Measurements from ENCODE around the gene CFAP221. TPM values are rescaled to one million over a fixed set of nuclear protein-coding genes. Genes with fewer than 3 reads are reported as not detected.

CFAP221 gene
- total and polyA plus RNA-seq, 2 donors (not counting 3 experiments of a cell fraction or from before 2014, with no cell fraction given): 0.06 TPM; not detected in 1

DNA sequence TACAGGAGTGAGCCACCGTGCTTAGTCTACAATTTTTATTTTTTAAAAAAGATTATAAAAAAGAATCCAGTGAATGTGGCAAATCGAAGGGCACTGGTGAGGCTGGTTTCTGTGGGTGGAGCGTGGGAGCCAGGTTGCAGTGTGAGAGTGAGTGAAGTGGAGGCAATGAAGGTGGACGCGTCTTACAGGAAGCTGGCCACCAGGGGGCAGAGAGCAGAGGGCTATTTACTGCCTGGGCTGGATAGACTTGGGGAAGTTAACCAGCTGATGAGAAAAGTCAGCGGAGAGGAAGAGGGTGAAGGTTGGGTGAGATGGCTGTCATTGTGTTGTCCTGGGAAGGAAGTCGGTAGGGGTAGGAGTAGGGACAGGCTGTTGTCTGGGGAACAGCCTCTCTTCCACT, 26.8 kb upstream of the CFAP221 start:
- H3K36me3 ChIP-seq (ENCODE audit: control insufficient read depth in 2 of 2, extremely low read depth in 1 of 2, insufficient read depth in 2 of 2, low read length in 2 of 2): no peaks in the 10 kb centered on the region
- H2AFZ ChIP-seq (ENCODE audit: low read depth, low read length): no peak overlapping the region
- H3K9me3 ChIP-seq (replicated peaks; ENCODE audit: control insufficient read depth, insufficient read depth, low read length): no peaks in the 10 kb centered on the region
- DNase-seq (ENCODE audit: low read depth, low spot score) (peak; percentile 37), FAIRE-seq (peak; percentile 80)
- ChIA-PET POLR2A (no interaction called here), CTCF (interaction anchor here (0.6 to 2.0 kb wide), 22 partner anchors 9 to 1163 kb away, joined by 3 to 7 read pairs (median 4); no protein-coding TSS in a partner anchor)
- H4K20me1 ChIP-seq (replicated peaks; ENCODE audit: control insufficient read depth, extremely low read depth, insufficient read depth, low read length): no peaks in the 10 kb centered on the region
- H3K79me2 ChIP-seq (ENCODE audit: control insufficient read depth, insufficient read depth, low read length): no peaks in the 10 kb centered on the region
- H3K4me2 ChIP-seq (ENCODE audit: insufficient read depth, low read length): no peak overlapping the region
- H3K27me3 ChIP-seq (ENCODE audit: control insufficient read depth in 2 of 2, insufficient read depth in 2 of 2, low read length in 2 of 2): peaks cover 2 to 6% of the 10 kb centered on the region in 2 experiments
- intact Hi-C loops (cut with micrococcal nuclease): loop anchor here (1.0 kb wide), 1 partner anchor 143 kb away; no protein-coding TSS in a partner anchor
- no peak overlapping the region for H3K27ac ChIP-seq (ENCODE audit: insufficient read depth, low read depth, low read length)
- H3K4me1 ChIP-seq (ENCODE audit: control insufficient read depth, extremely low read depth, insufficient read depth, low read length): no peaks in the 10 kb centered on the region
- H3K9me1 ChIP-seq (replicated peaks; ENCODE audit: control insufficient read depth, extremely low read depth, insufficient read depth, low read length): no peaks in the 10 kb centered on the region
- no peak overlapping the region for H3K9ac ChIP-seq (replicated peaks; ENCODE audit: extremely low read depth, insufficient read depth, low read length)
- dilution Hi-C loops (cut with MboI; ENCODE audit: extremely low pct_ligation_motif_present, low sequenced_read_pairs): no loop called here
- no TSS peak for BruUV-seq (replicated peaks)
- no peak overlapping the region for H3K4me3 ChIP-seq (replicated peaks in 1 of 3; ENCODE audit: insufficient read depth in 1 of 3, low read depth in 1 of 3, low read length in 3 of 3)
- TF ChIP-seq EZH2 (IDR thresholded peaks at IDR 0.05; ENCODE audit: borderline replicate concordance, low read depth, low read length, severe bottlenecking) (no peak), FOS (IDR thresholded peaks at IDR 0.05; ENCODE audit: borderline replicate concordance, insufficient read depth, low read length) (no peak)
- TF ChIP-seq, protein P1, sequence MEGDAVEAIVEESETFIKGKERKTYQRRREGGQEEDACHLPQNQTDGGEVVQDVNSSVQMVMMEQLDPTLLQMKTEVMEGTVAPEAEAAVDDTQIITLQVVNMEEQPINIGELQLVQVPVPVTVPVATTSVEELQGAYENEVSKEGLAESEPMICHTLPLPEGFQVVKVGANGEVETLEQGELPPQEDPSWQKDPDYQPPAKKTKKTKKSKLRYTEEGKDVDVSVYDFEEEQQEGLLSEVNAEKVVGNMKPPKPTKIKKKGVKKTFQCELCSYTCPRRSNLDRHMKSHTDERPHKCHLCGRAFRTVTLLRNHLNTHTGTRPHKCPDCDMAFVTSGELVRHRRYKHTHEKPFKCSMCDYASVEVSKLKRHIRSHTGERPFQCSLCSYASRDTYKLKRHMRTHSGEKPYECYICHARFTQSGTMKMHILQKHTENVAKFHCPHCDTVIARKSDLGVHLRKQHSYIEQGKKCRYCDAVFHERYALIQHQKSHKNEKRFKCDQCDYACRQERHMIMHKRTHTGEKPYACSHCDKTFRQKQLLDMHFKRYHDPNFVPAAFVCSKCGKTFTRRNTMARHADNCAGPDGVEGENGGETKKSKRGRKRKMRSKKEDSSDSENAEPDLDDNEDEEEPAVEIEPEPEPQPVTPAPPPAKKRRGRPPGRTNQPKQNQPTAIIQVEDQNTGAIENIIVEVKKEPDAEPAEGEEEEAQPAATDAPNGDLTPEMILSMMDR (IDR thresholded peaks at IDR 0.05; ENCODE audit: extremely low read depth in 1 of 2, insufficient read depth in 1 of 2, low read depth in 1 of 2, low read length in 2 of 2): peak; percentile 64 to 82

DNA sequence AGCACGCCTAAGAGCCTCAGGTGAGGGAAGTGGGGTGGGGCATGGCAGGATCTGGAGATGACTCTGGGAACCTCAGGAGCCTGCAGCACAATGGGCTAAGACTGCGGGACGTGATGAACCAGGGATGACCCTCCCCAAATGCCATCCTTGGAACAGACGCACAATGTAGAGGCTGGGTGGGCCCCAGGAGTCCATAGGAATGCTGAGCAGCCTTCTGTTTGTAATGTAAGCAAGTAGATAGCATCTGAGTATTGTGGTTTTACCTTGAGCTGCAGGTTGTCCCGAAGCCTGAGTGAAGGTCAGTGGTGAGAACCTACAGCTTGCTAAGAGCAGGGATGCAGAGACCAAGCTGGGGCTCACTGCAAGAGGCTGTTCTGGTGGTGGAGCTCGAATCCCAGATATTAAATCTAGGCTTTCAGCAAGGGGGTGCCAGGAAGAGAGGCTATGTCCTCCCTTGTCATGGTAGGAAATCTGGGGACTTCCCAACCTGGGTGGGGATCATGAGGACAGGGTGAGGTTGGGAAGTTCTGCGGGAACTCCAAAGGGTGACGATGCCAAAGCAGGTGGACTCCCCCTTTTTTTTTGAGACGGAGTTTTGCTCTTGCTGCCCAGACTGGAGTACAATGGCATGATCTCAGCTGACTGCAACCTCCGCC, 25.7 kb upstream of the CFAP221 start:
- FAIRE-seq (no peak), DNase-seq (ENCODE audit: low read depth, low spot score) (no peak)
- H3K4me1 ChIP-seq (ENCODE audit: control insufficient read depth, extremely low read depth, insufficient read depth, low read length): no peaks in the 10 kb centered on the region
- dilution Hi-C loops (cut with MboI; ENCODE audit: extremely low pct_ligation_motif_present, low sequenced_read_pairs): no loop called here
- H3K4me2 ChIP-seq (ENCODE audit: insufficient read depth, low read length): no peak overlapping the region
- no peaks in the 10 kb centered on the region for H3K36me3 ChIP-seq (ENCODE audit: control insufficient read depth in 2 of 2, extremely low read depth in 1 of 2, insufficient read depth in 2 of 2, low read length in 2 of 2)
- peaks cover 11 to 14% of the 10 kb centered on the region in 2 experiments for H3K27me3 ChIP-seq (ENCODE audit: control insufficient read depth in 2 of 2, insufficient read depth in 2 of 2, low read length in 2 of 2)
- no peaks in the 10 kb centered on the region for H3K9me1 ChIP-seq (replicated peaks; ENCODE audit: control insufficient read depth, extremely low read depth, insufficient read depth, low read length)
- no peak overlapping the region for H3K27ac ChIP-seq (ENCODE audit: insufficient read depth, low read depth, low read length)
- BruUV-seq (replicated peaks): no TSS peak
- no peak overlapping the region for H3K9ac ChIP-seq (replicated peaks; ENCODE audit: extremely low read depth, insufficient read depth, low read length)
- ChIA-PET POLR2A (no interaction called here), CTCF (interaction anchor here (0.7 to 2.0 kb wide), 4 partner anchors 21 to 143 kb away, joined by 3 to 7 read pairs (median 6); no protein-coding TSS in a partner anchor)
- TF ChIP-seq, protein P2, sequence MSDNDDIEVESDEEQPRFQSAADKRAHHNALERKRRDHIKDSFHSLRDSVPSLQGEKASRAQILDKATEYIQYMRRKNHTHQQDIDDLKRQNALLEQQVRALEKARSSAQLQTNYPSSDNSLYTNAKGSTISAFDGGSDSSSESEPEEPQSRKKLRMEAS (IDR thresholded peaks at IDR 0.05; ENCODE audit: insufficient read depth, insufficient read length): no peak
- TF ChIP-seq MYC (IDR thresholded peaks at IDR 0.05; ENCODE audit: low read depth, low read length): no peak
- TF ChIP-seq, protein P1 (IDR thresholded peaks at IDR 0.05; ENCODE audit: extremely low read depth in 1 of 2, insufficient read depth in 1 of 2, low read depth in 1 of 2, low read length in 2 of 2): no peak
- no peak for TF ChIP-seq JUN (IDR thresholded peaks at IDR 0.05; ENCODE audit: borderline replicate concordance, insufficient read depth, insufficient read length, low read depth)
- no peak for TF ChIP-seq GATA2 (IDR thresholded peaks at IDR 0.05; ENCODE audit: insufficient read depth, insufficient read length, low read depth, low read length)
- TF ChIP-seq POLR2A (IDR thresholded peaks at IDR 0.05; ENCODE audit: low read depth, low read length): no peak
- no peak for TF ChIP-seq POLR2AphosphoS5 (IDR thresholded peaks at IDR 0.05; ENCODE audit: insufficient read depth, low read depth, low read length)
- TF ChIP-seq EZH2 (IDR thresholded peaks at IDR 0.05; ENCODE audit: borderline replicate concordance, low read depth, low read length, severe bottlenecking): no peak
- H4K20me1 ChIP-seq (replicated peaks; ENCODE audit: control insufficient read depth, extremely low read depth, insufficient read depth, low read length): no peaks in the 10 kb centered on the region
- H3K4me3 ChIP-seq (replicated peaks in 1 of 3; ENCODE audit: insufficient read depth in 1 of 3, low read depth in 1 of 3, low read length in 3 of 3): no peak overlapping the region
- H3K79me2 ChIP-seq (ENCODE audit: control insufficient read depth, insufficient read depth, low read length): no peaks in the 10 kb centered on the region
- no peaks in the 10 kb centered on the region for H3K9me3 ChIP-seq (replicated peaks; ENCODE audit: control insufficient read depth, insufficient read depth, low read length)
- intact Hi-C loops (cut with micrococcal nuclease): no loop called here
- no peak overlapping the region for H2AFZ ChIP-seq (ENCODE audit: low read depth, low read length)

Measured in endothelial cell of umbilical vein (primary cell).